H1 (cell line): ENCODE results near the gene GALNT12. TPM values are rescaled to one million over a fixed set of nuclear protein-coding genes. Genes with fewer than 3 reads are reported as not detected.

ENCODE experiments used
- CTCF ChIA-PET: fragments of 300-600 bp; sonication (Branson Sonifier 250); formaldehyde crosslinking; loops from one replicate; lab custom pipeline; 2021; ENCODE audit not compliant: partially characterized antibody; lab: Charles Lee
- POLR2A ChIA-PET: fragments of 300-600 bp; sonication (Branson Sonifier 250); formaldehyde crosslinking; loops from one replicate; lab custom pipeline; 2021; ENCODE audit warnings: inconsistent platforms; ENCODE audit not compliant: partially characterized antibody; lab: Charles Lee
- DNase-seq, 2 experiments: peaks; one replicate each; pipeline versions ENCODE4 v3.0.0 to v3.0.0-alpha.2; 2010 to 2022; ENCODE audit warnings: low spot score in 2 of 2, low read depth in 1 of 2, mixed read lengths in 1 of 2
- FAIRE-seq: peaks from 2 replicates; lab custom pipeline; 2011; peaks lifted over from hg19 to GRCh38; lab: Jason Lieb, UNC
- H2AFZ ChIP-seq: 2 replicates; pipeline ENCODE4 v1.8.1; 2012; ENCODE audit warnings: low read length, inconsistent platforms
- H2AK5ac ChIP-seq: 2 replicates; pipeline ENCODE4 v1.6.1; 2013; ENCODE audit warnings: low read depth, low read length
- H2BK120ac ChIP-seq: replicated peaks from 2 replicates; pipeline ENCODE3; 2013; ENCODE audit warnings: low read depth, low read length, inconsistent platforms
- H2BK12ac ChIP-seq: 2 replicates; pipeline ENCODE4 v1.6.1; 2013; ENCODE audit warnings: low read depth, low read length
- H2BK15ac ChIP-seq: 2 replicates; pipeline ENCODE4 v1.6.1; 2013; ENCODE audit warnings: low read length
- H2BK20ac ChIP-seq: 2 replicates; pipeline ENCODE4 v1.6.1; 2013; ENCODE audit warnings: low read length
- H2BK5ac ChIP-seq: 2 replicates; pipeline ENCODE4 v1.6.1; 2013; ENCODE audit warnings: low read depth, low read length
- H3K14ac ChIP-seq: 2 replicates; pipeline ENCODE4 v1.6.1; 2013; ENCODE audit warnings: inconsistent platforms; ENCODE audit not compliant: insufficient read length
- H3K18ac ChIP-seq: 2 replicates; pipeline ENCODE4 v1.6.1; 2013; ENCODE audit warnings: low read length; ENCODE audit errors: extremely low read depth
- H3K23ac ChIP-seq: 2 replicates; pipeline ENCODE4 v1.6.1; 2013; ENCODE audit warnings: inconsistent platforms; ENCODE audit not compliant: insufficient read length
- H3K23me2 ChIP-seq: 2 replicates; pipeline ENCODE4 v1.6.1; 2013; ENCODE audit warnings: low read depth, low read length
- H3K27ac ChIP-seq: 2 replicates; pipeline ENCODE4 v1.6.1; 2011; ENCODE audit warnings: low read depth, low read length, inconsistent platforms
- H3K27me3 ChIP-seq, 4 experiments: replicated peaks in 1 of 4; 1 replicate in 1 of 4; 2 replicates in 3 of 4; pipeline versions ENCODE4 v1.6.1 to v1.8.1; 2011 to 2013; ENCODE audit warnings: low read length in 3 of 4, mild to moderate bottlenecking in 3 of 4, inconsistent platforms in 2 of 4, mixed read lengths in 2 of 4, moderate library complexity in 1 of 4; ENCODE audit not compliant: control insufficient read depth in 3 of 4, insufficient read depth in 3 of 4; ENCODE audit errors: extremely low read depth in 1 of 4
- H3K36me3 ChIP-seq, 4 experiments: 2 replicates each; pipeline versions ENCODE4 v1.6.1 to v1.8.1; 2011 to 2013; ENCODE audit warnings: mild to moderate bottlenecking in 4 of 4, low read length in 3 of 4, moderate library complexity in 2 of 4, control low read depth in 1 of 4, inconsistent platforms in 1 of 4; ENCODE audit not compliant: insufficient read depth in 4 of 4, control insufficient read depth in 2 of 4
- H3K4ac ChIP-seq: replicated peaks from 2 replicates; pipeline ENCODE3; 2013; ENCODE audit warnings: low read length, low read depth, mixed read lengths, inconsistent platforms; ENCODE audit not compliant: insufficient read length
- H3K4me1 ChIP-seq, 4 experiments: replicated peaks in 1 of 4; 1 replicate in 1 of 4; 2 replicates in 3 of 4; pipeline versions ENCODE4 v1.6.1 to v1.8.1; 2011 to 2013; ENCODE audit warnings: low read length in 3 of 4, inconsistent platforms in 2 of 4, mixed read lengths in 1 of 4; ENCODE audit not compliant: insufficient read depth in 4 of 4, control insufficient read depth in 3 of 4
- H3K4me2 ChIP-seq, 2 experiments: 2 replicates each; pipeline versions ENCODE4 v1.6.1 to v1.8.1; 2011 to 2013; ENCODE audit warnings: low read depth in 2 of 2, low read length in 2 of 2, control low read depth in 1 of 2, inconsistent platforms in 1 of 2, mild to moderate bottlenecking in 1 of 2; ENCODE audit not compliant: insufficient read depth in 1 of 2
- H3K4me3 ChIP-seq, 4 experiments: fragments of 200-600, 300-600 bp in 1 of 4; sonication (generic), shearing (Covaris generic), sonication (Bioruptor Twin) in 1 of 4; 2 replicates each; pipeline versions ENCODE4 v1.5.1 to v1.8.1; 2011 to 2016; ENCODE audit warnings: low read length in 4 of 4, low read depth in 3 of 4, control low read depth in 2 of 4, inconsistent platforms in 2 of 4, mild to moderate bottlenecking in 2 of 4, mixed read lengths in 1 of 4, moderate library complexity in 1 of 4; ENCODE audit not compliant: insufficient read depth in 2 of 4; ENCODE audit errors: extremely low read depth in 1 of 4
- H3K56ac ChIP-seq: replicated peaks from 2 replicates; pipeline ENCODE3; 2013; ENCODE audit warnings: low read depth, mild to moderate bottlenecking, mixed read lengths, low read length, inconsistent platforms; ENCODE audit not compliant: insufficient read length
- H3K79me1 ChIP-seq: 2 replicates; pipeline ENCODE4 v1.6.1; 2013; ENCODE audit warnings: low read depth, low read length, control low read depth
- H3K79me2 ChIP-seq, 2 experiments: 2 replicates each; pipeline versions ENCODE4 v1.6.1 to v1.8.1; 2012 to 2013; ENCODE audit warnings: low read length in 2 of 2, mild to moderate bottlenecking in 2 of 2, inconsistent platforms in 1 of 2; ENCODE audit not compliant: insufficient read depth in 2 of 2, control insufficient read depth in 1 of 2
- H3K9ac ChIP-seq, 4 experiments: replicated peaks in 1 of 4; 1 replicate in 1 of 4; 2 replicates in 3 of 4; pipeline versions ENCODE4 v1.6.1 to v1.8.1; 2011 to 2013; ENCODE audit warnings: low read depth in 3 of 4, low read length in 3 of 4, control low read depth in 2 of 4, mild to moderate bottlenecking in 2 of 4, moderate library complexity in 2 of 4, inconsistent platforms in 1 of 4; ENCODE audit errors: extremely low read depth in 1 of 4
- H3K9me3 ChIP-seq, 2 experiments: 2 replicates each; pipeline versions ENCODE4 v1.6.1 to v1.8.1; 2012 to 2013; ENCODE audit warnings: mild to moderate bottlenecking in 2 of 2, moderate library complexity in 2 of 2, control low read depth in 1 of 2, inconsistent platforms in 1 of 2, low read depth in 1 of 2, low read length in 1 of 2, mixed read lengths in 1 of 2; ENCODE audit not compliant: insufficient read depth in 2 of 2
- H4K20me1 ChIP-seq, 2 experiments: replicated peaks in 1 of 2; 2 replicates each; pipeline versions ENCODE3 to v1.8.1; 2011 to 2013; ENCODE audit warnings: inconsistent platforms in 2 of 2, low read length in 2 of 2, mild to moderate bottlenecking in 1 of 2; ENCODE audit not compliant: insufficient read depth in 2 of 2, control insufficient read depth in 1 of 2
- H4K5ac ChIP-seq: 2 replicates; pipeline ENCODE4 v1.6.1; 2013; ENCODE audit warnings: low read length, low read depth, mixed read lengths, inconsistent platforms; ENCODE audit not compliant: insufficient read length
- H4K8ac ChIP-seq: 2 replicates; pipeline ENCODE4 v1.8.0; 2013; ENCODE audit warnings: mild to moderate bottlenecking, moderate library complexity, low read length, inconsistent platforms; ENCODE audit not compliant: insufficient read depth; ENCODE audit errors: extremely low read depth
- H4K91ac ChIP-seq: replicated peaks from 2 replicates; pipeline ENCODE3; 2013; ENCODE audit warnings: low read length, mixed read lengths, inconsistent platforms; ENCODE audit not compliant: insufficient read length
- CBX5 ChIP-seq: fragments of 300-800, 300-1000 bp; sonication (generic); IDR thresholded peaks from 2 replicates; pipeline ENCODE4 v1.7.1; 2016; ENCODE audit warnings: antibody characterized with exemption, low read length, low read depth
- KDM1A ChIP-seq: fragments of 200-600, 300-600 bp; sonication (generic); IDR thresholded peaks from 2 replicates; pipeline ENCODE4 v1.7.1; 2016; ENCODE audit warnings: mild to moderate bottlenecking, low read length, borderline replicate concordance
- NRF1 ChIP-seq: IDR thresholded peaks from 2 replicates; pipeline ENCODE4 v1.6.1; 2011; ENCODE audit warnings: mild to moderate bottlenecking, low read depth, low read length, improper control_type of control experiment
- SP1 ChIP-seq: IDR thresholded peaks from 2 replicates; pipeline ENCODE4 v1.6.1; 2011; ENCODE audit warnings: low read depth, low read length
- TBP ChIP-seq: IDR thresholded peaks from 2 replicates; pipeline ENCODE4 v1.6.1; 2011; ENCODE audit warnings: low read depth, low read length, improper control_type of control experiment
- TEAD4 ChIP-seq: IDR thresholded peaks from 2 replicates; pipeline ENCODE4 v1.6.1; 2012; ENCODE audit warnings: low read depth, low read length, inconsistent platforms, mixed read lengths
- WGBS, 2 experiments: shearing (Covaris generic) in 1 of 2; methylation state at CpG; one replicate each; pipeline versions ENCODE4 v1.1.6 to v1.1.7; 2013 to 2015; ENCODE audit warnings: low lambda C conversion rate in 2 of 2, mixed read lengths in 2 of 2, inconsistent platforms in 1 of 2, low coverage in 1 of 2, missing lambda C conversion rate in 1 of 2; ENCODE audit not compliant: insufficient replicate concordance in 2 of 2, insufficient coverage in 1 of 2, insufficient read length in 1 of 2; ENCODE audit errors: extremely low coverage in 1 of 2, missing lambda C conversion rate in 1 of 2; 5-methylcytosine and 5-hydroxymethylcytosine counted together
- polyA plus RNA-seq, 7 experiments: library from polyadenylated mRNA; depleted of rRNA in 3 of 7; stranded (reverse) in 5 of 7; unstranded in 2 of 7; fragments of >200 nt in 5 of 7; fragments of 200-250 nt in 2 of 7; gene quantifications; 1 replicate in 5 of 7; 2 replicates in 1 of 7; 4 replicates in 1 of 7; pipeline versions ENCODE4 v1.2.1 to v1.2.3, GENCODE V29; 2011 to 2013; ENCODE audit warnings: missing spikeins in 2 of 7, mixed read lengths in 2 of 7
- total RNA-seq: library from RNA; stranded (reverse); fragmentation: NEBNext Ultra II Directional; extraction: Animal tissue kit (Norgen Biotek cat#: 25700); gene quantifications from 2 replicates; pipeline ENCODE4 v1.2.1, GENCODE V29; 2021

The GALNT12 gene
- total and polyA plus RNA-seq, 2 of the 8 experiments (the other 6 are each of a cell fraction or from before 2014, with no cell fraction given): 16.2 to 19.6 TPM

DNA sequence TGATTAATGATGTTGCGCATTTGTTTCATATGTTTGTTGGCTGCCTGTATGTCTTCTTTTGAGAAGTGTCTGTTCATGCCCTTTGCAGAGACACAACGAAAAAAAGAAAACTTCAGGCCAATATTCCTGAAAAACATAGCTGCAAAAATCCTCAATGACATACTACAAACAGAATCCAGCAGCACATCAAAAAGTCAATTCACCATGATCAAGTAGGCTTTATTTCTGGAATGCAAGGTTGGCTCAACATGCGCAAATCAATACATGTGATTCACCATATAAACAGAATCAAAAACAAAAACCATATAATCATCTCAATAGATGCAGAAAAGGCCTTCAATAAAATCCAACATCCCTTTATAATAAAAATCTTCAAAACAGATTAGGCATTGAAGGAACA, 9.2 kb upstream of the GALNT12 start:
- Histone ChIP-seq H3K4me1 (peaks cover 0 to 19% (median 1%) of the 10 kb centered on the region in 4 experiments; a peak in 5 of 7 replicates), H3K56ac (no peak overlapping the region), H3K79me2 (peaks cover 0 to 21% of the 10 kb centered on the region in 2 experiments; a peak in 3 of 4 replicates), H2BK15ac (no peak overlapping the region), H3K23ac (no peak overlapping the region), H3K79me1 (peaks cover 8% of the 10 kb centered on the region), H2BK20ac (no peak overlapping the region), H2AK5ac (no peak overlapping the region), H3K4me3 (no peak overlapping the region), H3K9ac (no peak overlapping the region), H4K5ac (no peak overlapping the region), H3K27me3 (no peaks in the 10 kb centered on the region; a peak in 1 of 7 replicates), H3K18ac (no peak overlapping the region), H3K23me2 (peaks cover 7% of the 10 kb centered on the region; the same call in 1 of the 2 replicates), H2BK5ac (no peak overlapping the region), H3K36me3 (no peaks in the 10 kb centered on the region), H3K4ac (no peak overlapping the region), H2BK120ac (no peak overlapping the region), H3K27ac (no peak overlapping the region), H3K14ac (no peak overlapping the region), H3K9me3 (no peaks in the 10 kb centered on the region), H3K4me2 (no peak overlapping the region), H4K20me1 (peaks cover 7% of the 10 kb centered on the region in 2 experiments), H4K91ac (no peak overlapping the region), H2AFZ (no peak overlapping the region), H2BK12ac (no peak overlapping the region), H4K8ac (no peak overlapping the region)
- WGBS, 2 experiments: 94% methylated on average over 3 of the region's 3 CpGs; no CpG with 5 or more reads in 1 of the 2 experiments
- FAIRE-seq (no peak), DNase-seq (no peak)
- CTCF ChIA-PET: interaction anchor here (0.6 to 1.9 kb wide), 4 partner anchors 8 to 541 kb away, joined by 3 to 8 read pairs (median 3); partner anchors contain the start of gene GALNT12
- POLR2A ChIA-PET: no interaction called here
- no peak for TF ChIP-seq TBP
- TF ChIP-seq NRF1: no peak
- TF ChIP-seq TEAD4: no peak
- TF ChIP-seq KDM1A: no peak
- no peak for TF ChIP-seq SP1
- no peak for TF ChIP-seq CBX5
